Activated naive CD4-positive, alpha-beta T cell treated with anti-CD3 and anti-CD28 coated beads for 36 hours (primary cell): Measurements from ENCODE around the gene WWP2. TPM values are rescaled to one million over a fixed set of nuclear protein-coding genes. Genes with fewer than 3 reads are reported as not detected.
"Not testable (repeated sequence)": the region's sequence is repeated elsewhere in the genome, so short reads cannot be mapped to it uniquely, and the experiment has no call there.

Experiments
- CTCF ChIA-PET: fragments of 350-600 bp; sonication (Branson Sonifier 250); formaldehyde crosslinking; loops from one replicate; lab custom pipeline; 2021; ENCODE audit warnings: antibody characterized with exemption; lab: Charles Lee
- DNase-seq: peaks from one replicate; pipeline ENCODE4 v3.0.0-alpha.2; 2020
- H3K27ac Mint-ChIP-seq: one replicate; pipeline ENCODE4 v1.8.0; 2021; ENCODE audit warnings: mild to moderate bottlenecking, mixed read lengths
- H3K27me3 Mint-ChIP-seq: one replicate; pipeline ENCODE4 v1.8.0; 2021; ENCODE audit warnings: low read depth, mixed read lengths
- H3K36me3 Mint-ChIP-seq: one replicate; pipeline ENCODE4 v1.8.0; 2021; ENCODE audit warnings: low read depth, mixed read lengths
- H3K4me1 Mint-ChIP-seq: one replicate; pipeline ENCODE4 v1.8.0; 2021; ENCODE audit warnings: low read depth, mixed read lengths
- H3K4me3 Mint-ChIP-seq: one replicate; pipeline ENCODE4 v1.8.0; 2021; ENCODE audit warnings: mild to moderate bottlenecking, moderate library complexity, mixed read lengths
- H3K9me3 Mint-ChIP-seq: one replicate; pipeline ENCODE4 v1.8.0; 2021; ENCODE audit warnings: mixed read lengths
- intact Hi-C: fragments of 100-400 bp; cut with micrococcal nuclease; formaldehyde crosslinking; loops from one replicate; pipeline ENCODE4 v1.15.1; 2023
- total RNA-seq, 2 experiments: library from RNA; stranded (reverse); gene quantifications; one replicate each; pipeline ENCODE4 v1.2.3, GENCODE V29; 2021

The WWP2 gene
- total RNA-seq, 2 experiments from 2014 or later = 27.7 to 32.3 TPM

GRCh38 chr16:69727916-69728270 is 34.2 kb upstream of the WWP2 start:
- Mint-ChIP-seq H3K4me3 (peak overlapping the region; percentile 99), H3K9me3 (no peaks in the 10 kb centered on the region), H3K27ac (no peak overlapping the region), H3K27me3 (no peaks in the 10 kb centered on the region), H3K36me3 (peaks cover 2% of the 10 kb centered on the region), H3K4me1 (peaks cover 27% of the 10 kb centered on the region)
- no peak for DNase-seq
- CTCF ChIA-PET = interaction anchor here (0.6 to 1.0 kb wide), 3 partner anchors 18 to 332 kb away, joined by 3 to 4 read pairs (median 3); no protein-coding TSS in a partner anchor
- intact Hi-C loops = no loop called here

GRCh38 chr16:69729030-69729429 is 33.1 kb upstream of the WWP2 start:
- H3K27me3 Mint-ChIP-seq, H3K4me3 Mint-ChIP-seq, H3K9me3 Mint-ChIP-seq, H3K36me3 Mint-ChIP-seq, DNase-seq, intact Hi-C loops, H3K27ac Mint-ChIP-seq: not testable (repeated sequence)
- peaks cover 25% of the 10 kb centered on the region for H3K4me1 Mint-ChIP-seq
- CTCF ChIA-PET = interaction anchor here (0.5 to 0.7 kb wide), 2 partner anchors 8 to 20 kb away, joined by 3 to 4 read pairs; no protein-coding TSS in a partner anchor

- intact Hi-C loops, H3K9me3 Mint-ChIP-seq, H3K27me3 Mint-ChIP-seq, DNase-seq, H3K27ac Mint-ChIP-seq, H3K36me3 Mint-ChIP-seq, H3K4me3 Mint-ChIP-seq: not testable (repeated sequence)
- CTCF ChIA-PET = interaction anchor here (1.2 kb wide), 1 partner anchor 23 kb away, joined by 3 read pairs; the partner anchor contains the start of gene NOB1
- H3K4me1 Mint-ChIP-seq = peaks cover 16% of the 10 kb centered on the region
Observed at GRCh38 chr16:69731280-69731679, 30.9 kb upstream of the WWP2 start.

- CTCF ChIA-PET = interaction anchor here (1.2 kb wide), 1 partner anchor 22 kb away, joined by 3 read pairs; the partner anchor contains the start of gene NOB1
- Mint-ChIP-seq H3K9me3 (no peaks in the 10 kb centered on the region), H3K27ac (no peak overlapping the region), H3K4me1 (peaks cover 8% of the 10 kb centered on the region), H3K27me3 (no peaks in the 10 kb centered on the region), H3K4me3 (no peak overlapping the region), H3K36me3 (peaks cover under 1% of the 10 kb centered on the region)
- no peak for DNase-seq
- intact Hi-C loops = no loop called here
Observed at GRCh38 chr16:69732101-69732500, 30.0 kb upstream of the WWP2 start.

- intact Hi-C loops = no loop called here
- peaks cover 4% of the 10 kb centered on the region for H3K4me1 Mint-ChIP-seq
- CTCF ChIA-PET = interaction anchor here (0.6 to 2.2 kb wide), 2 partner anchors 13 to 172 kb away, joined by 8 to 12 read pairs; partner anchors contain the start of gene NOB1
- H3K9me3 Mint-ChIP-seq = no peaks in the 10 kb centered on the region
- no peaks in the 10 kb centered on the region for H3K27me3 Mint-ChIP-seq
- peaks cover 52% of the 10 kb centered on the region for H3K36me3 Mint-ChIP-seq
- no peak overlapping the region for H3K4me3 Mint-ChIP-seq
- DNase-seq = no peak
- no peak overlapping the region for H3K27ac Mint-ChIP-seq
Observed at GRCh38 chr16:69741519-69741918, 20.6 kb upstream of the WWP2 start.

- CTCF ChIA-PET = interaction anchor here (0.6 to 2.2 kb wide), 2 partner anchors 12 to 173 kb away, joined by 8 to 12 read pairs; partner anchors contain the start of gene NOB1
- Mint-ChIP-seq H3K9me3 (no peaks in the 10 kb centered on the region), H3K27me3 (no peaks in the 10 kb centered on the region), H3K4me3 (no peak overlapping the region), H3K27ac (no peak overlapping the region), H3K4me1 (peaks cover 6% of the 10 kb centered on the region), H3K36me3 (peaks cover 53% of the 10 kb centered on the region)
- intact Hi-C loops = no loop called here
- DNase-seq = no peak
Observed at GRCh38 chr16:69741951-69742904, 19.9 kb upstream of the WWP2 start.

GRCh38 chr16:69744363-69745231 is 17.5 kb upstream of the WWP2 start:
- Mint-ChIP-seq H3K4me1 (peaks cover 9% of the 10 kb centered on the region), H3K9me3 (no peaks in the 10 kb centered on the region), H3K4me3 (no peak overlapping the region), H3K27me3 (no peaks in the 10 kb centered on the region), H3K27ac (no peak overlapping the region), H3K36me3 (peaks cover 64% of the 10 kb centered on the region)
- CTCF ChIA-PET = interaction anchor here (2.3 kb wide), 1 partner anchor 10 kb away, joined by 9 read pairs; the partner anchor contains the start of gene NOB1
- intact Hi-C loops = no loop called here
- DNase-seq = no peak

GRCh38 chr16:69745232-69745612 is 16.9 kb upstream of the WWP2 start:
- H3K27me3 Mint-ChIP-seq = no peaks in the 10 kb centered on the region
- intact Hi-C loops = no loop called here
- CTCF ChIA-PET = interaction anchor here (2.3 kb wide), 1 partner anchor 9 kb away, joined by 9 read pairs; the partner anchor contains the start of gene NOB1

GRCh38 chr16:69745959-69746358 is 16.2 kb upstream of the WWP2 start:
- intact Hi-C loops = no loop called here
- CTCF ChIA-PET = interaction anchor here (2.3 kb wide), 1 partner anchor 8 kb away, joined by 9 read pairs; the partner anchor contains the start of gene NOB1
- H3K9me3 Mint-ChIP-seq = no peaks in the 10 kb centered on the region
- H3K27me3 Mint-ChIP-seq = no peaks in the 10 kb centered on the region
- H3K27ac Mint-ChIP-seq = no peak overlapping the region
- peaks cover 62% of the 10 kb centered on the region for H3K36me3 Mint-ChIP-seq
- H3K4me1 Mint-ChIP-seq = peaks cover 9% of the 10 kb centered on the region
- no peak overlapping the region for H3K4me3 Mint-ChIP-seq
- no peak for DNase-seq

More at GRCh38 chr16:69745232-69745612, 16.9 kb upstream of the WWP2 start:
- Mint-ChIP-seq H3K27ac (no peak overlapping the region), H3K36me3 (peaks cover 62% of the 10 kb centered on the region), H3K4me3 (no peak overlapping the region), H3K9me3 (no peaks in the 10 kb centered on the region), H3K4me1 (peaks cover 9% of the 10 kb centered on the region)
- DNase-seq = no peak

- H3K27ac Mint-ChIP-seq = peak overlapping the region; percentile 4
- H3K4me1 Mint-ChIP-seq = peaks cover 12% of the 10 kb centered on the region
- CTCF ChIA-PET = no interaction called here
- no peaks in the 10 kb centered on the region for H3K9me3 Mint-ChIP-seq
- peaks cover 62% of the 10 kb centered on the region for H3K36me3 Mint-ChIP-seq
- H3K27me3 Mint-ChIP-seq = no peaks in the 10 kb centered on the region
- intact Hi-C loops = no loop called here
- no peak for DNase-seq
- H3K4me3 Mint-ChIP-seq = no peak overlapping the region
Observed at GRCh38 chr16:69747115-69747514, 15.0 kb upstream of the WWP2 start.

- Mint-ChIP-seq H3K9me3 (no peaks in the 10 kb centered on the region), H3K27me3 (no peaks in the 10 kb centered on the region), H3K27ac (no peak overlapping the region), H3K4me1 (peaks cover 26% of the 10 kb centered on the region), H3K4me3 (no peak overlapping the region), H3K36me3 (peaks cover 59% of the 10 kb centered on the region)
- DNase-seq = no peak
- CTCF ChIA-PET = no interaction called here
- intact Hi-C loops = no loop called here
Observed at GRCh38 chr16:69748694-69749345, 13.3 kb upstream of the WWP2 start.
